Erythroblast (primary cell): ENCODE measurements around the gene RBCK1.

Experiments used
- GATA1 ChIP-seq: IDR thresholded peaks from 2 replicates; pipeline ENCODE4 v1.6.1; 2011; ENCODE audit warnings: low read depth, mild to moderate bottlenecking, control low read depth, low read length, moderate library complexity
- POLR2A ChIP-seq: IDR thresholded peaks from 2 replicates; pipeline ENCODE4 v1.6.1; 2011; ENCODE audit warnings: mild to moderate bottlenecking, low read length

DNA sequence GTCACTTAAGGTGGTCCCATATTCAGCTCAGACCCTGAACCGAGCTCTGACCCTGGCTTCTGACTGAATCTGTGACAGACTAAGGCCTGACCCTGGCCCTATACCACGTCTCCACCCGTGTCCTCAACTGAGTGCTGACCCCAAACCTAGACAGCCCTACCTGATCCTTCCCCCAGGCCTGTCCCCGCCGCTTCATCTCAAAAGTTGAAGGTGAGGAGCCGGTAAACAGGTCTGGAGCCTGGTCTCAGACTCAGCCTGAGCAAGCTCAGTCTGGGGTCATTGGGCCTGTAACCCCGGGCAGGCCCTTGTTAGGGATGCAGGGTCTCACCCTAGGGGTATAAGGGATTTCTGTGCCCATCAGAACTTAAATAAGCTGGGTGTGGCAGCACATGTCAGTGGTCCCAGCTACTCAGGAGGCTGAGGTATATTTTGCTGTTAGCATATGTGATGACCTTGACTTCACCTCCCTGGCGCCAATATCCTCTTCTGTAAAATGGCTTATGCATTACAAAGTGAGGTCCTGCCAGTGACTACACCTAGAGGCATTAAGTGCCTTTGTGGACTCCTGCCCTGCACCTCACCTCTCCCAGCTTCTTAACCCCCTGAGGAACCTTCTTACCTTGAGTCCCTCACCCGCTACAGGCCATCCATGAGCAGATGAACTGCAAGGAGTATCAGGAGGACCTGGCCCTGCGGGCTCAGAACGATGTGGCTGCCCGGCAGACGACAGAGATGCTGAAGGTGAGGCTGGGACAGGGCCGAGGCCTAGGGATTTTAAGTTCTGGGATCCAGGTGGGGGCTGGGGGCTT, 20.0 kb downstream of the RBCK1 start:
- TF ChIP-seq POLR2A (no peak), GATA1 (no peak)
